OCI-LY7 (cell line): ENCODE data around the gene FBXW11. TPM values are rescaled to one million over a fixed set of nuclear protein-coding genes. Genes with fewer than 3 reads are reported as not detected.
A peak's percentile ranks its signal among the peaks of the same experiment; 100 is the strongest.

Source experiments
- BruUV-seq: library from RNA; stranded (reverse); fragments of 400-500 nt; replicated peaks from 2 replicates; lab custom pipeline; 2021; lab: Mats Ljungman, UMichigan
- CTCF ChIA-PET: fragments of 300-600 bp; sonication (Branson Sonifier 250); formaldehyde crosslinking; loops from one replicate; lab custom pipeline; 2022; ENCODE audit warnings: antibody characterized with exemption; ENCODE audit not compliant: unreplicated experiment; lab: Charles Lee
- POLR2A ChIA-PET: fragments of 300-600 bp; sonication (Branson Sonifier 250); formaldehyde crosslinking; loops from one replicate; lab custom pipeline; 2022; ENCODE audit warnings: antibody characterized with exemption; lab: Charles Lee
- DNase-seq: peaks from one replicate; pipeline ENCODE4 v3.0.0-alpha.2; 2015; ENCODE audit warnings: low spot score
- H2AFZ ChIP-seq: fragments of 200-600 bp; sonication (generic), shearing (Covaris generic); 2 replicates; pipeline ENCODE4 v1.6.1; 2014; ENCODE audit warnings: mild to moderate bottlenecking, antibody characterized with exemption, low read length, moderate library complexity
- H3K27ac ChIP-seq: fragments of 200-600 bp; sonication (generic); 2 replicates; pipeline ENCODE4 v1.5.1; 2014; ENCODE audit warnings: mixed run types, low read depth, mild to moderate bottlenecking, moderate library complexity, low read length, inconsistent platforms; ENCODE audit not compliant: poor library complexity, severe bottlenecking
- H3K36me3 ChIP-seq: fragments of 200-600 bp; sonication (generic); 2 replicates; pipeline ENCODE4 v1.6.1; 2014; ENCODE audit warnings: mild to moderate bottlenecking, antibody characterized with exemption, low read length, moderate library complexity, mixed read lengths; ENCODE audit not compliant: insufficient read depth
- H3K4me1 ChIP-seq: fragments of 200-600 bp; sonication (generic); 2 replicates; pipeline ENCODE4 v1.5.1; 2014; ENCODE audit warnings: mild to moderate bottlenecking, low read length; ENCODE audit not compliant: insufficient read depth, poor library complexity, severe bottlenecking
- H3K4me2 ChIP-seq: fragments of 200-600 bp; sonication (generic); 2 replicates; pipeline ENCODE4 v1.6.1; 2014; ENCODE audit warnings: mild to moderate bottlenecking, low read length
- H3K4me3 ChIP-seq: fragments of 200-600 bp; sonication (generic); 2 replicates; pipeline ENCODE4 v1.5.1; 2014; ENCODE audit warnings: mild to moderate bottlenecking, low read depth, low read length; ENCODE audit not compliant: poor library complexity, severe bottlenecking
- H3K79me2 ChIP-seq: fragments of 200-600 bp; sonication (generic); 2 replicates; pipeline ENCODE4 v1.6.1; 2016; ENCODE audit warnings: low read depth, mild to moderate bottlenecking, low read length, moderate library complexity, mixed read lengths; ENCODE audit not compliant: insufficient read depth
- H3K9me2 ChIP-seq: fragments of 200-600 bp; sonication (generic); 2 replicates; pipeline ENCODE4 v1.6.1; 2016; ENCODE audit warnings: mild to moderate bottlenecking, low read length, mixed read lengths; ENCODE audit not compliant: insufficient read depth
- H3K9me3 ChIP-seq: fragments of 200-600 bp; sonication (generic); 2 replicates; pipeline ENCODE4 v1.6.1; 2014; ENCODE audit warnings: mild to moderate bottlenecking, mixed run types, low read length, mixed read lengths
- H4K20me1 ChIP-seq: fragments of 200-600 bp; sonication (generic); 2 replicates; pipeline ENCODE4 v1.6.1; 2014; ENCODE audit warnings: mild to moderate bottlenecking, antibody characterized with exemption, low read length, moderate library complexity, mixed read lengths; ENCODE audit not compliant: insufficient read depth
- EZH2phosphoT487 ChIP-seq: fragments of 200-600 bp; sonication (generic); IDR thresholded peaks from 2 replicates; pipeline ENCODE4 v1.6.1; 2018; ENCODE audit warnings: low read depth, borderline replicate concordance, mild to moderate bottlenecking, mixed run types, antibody characterized with exemption, low read length, moderate library complexity, mixed read lengths
- intact Hi-C: fragments of 100-400 bp; cut with micrococcal nuclease; formaldehyde crosslinking; loops from one replicate; pipeline ENCODE4 v1.10.0; 2022; ENCODE audit not compliant: unreplicated experiment
- total RNA-seq, 2 experiments: library from RNA; depleted of rRNA in 1 of 2; stranded (reverse); fragments of >200 nt in 1 of 2; shearing (Covaris generic) in 1 of 2; gene quantifications; 2 replicates each; pipeline ENCODE4 v1.2.3, GENCODE V29; 2014 to 2022
- TF ChIP-seq, protein P1 (sequence below): fragments of 200-600 bp; sonication (generic); conservative IDR thresholded peaks from 2 replicates; pipeline ENCODE4 v1.5.1; 2014; ENCODE audit warnings: mild to moderate bottlenecking, antibody characterized with exemption, low read length, moderate library complexity, mixed read lengths

Gene FBXW11
- total RNA-seq, 2 experiments from 2014 or later = 33.0 to 51.5 TPM

DNA sequence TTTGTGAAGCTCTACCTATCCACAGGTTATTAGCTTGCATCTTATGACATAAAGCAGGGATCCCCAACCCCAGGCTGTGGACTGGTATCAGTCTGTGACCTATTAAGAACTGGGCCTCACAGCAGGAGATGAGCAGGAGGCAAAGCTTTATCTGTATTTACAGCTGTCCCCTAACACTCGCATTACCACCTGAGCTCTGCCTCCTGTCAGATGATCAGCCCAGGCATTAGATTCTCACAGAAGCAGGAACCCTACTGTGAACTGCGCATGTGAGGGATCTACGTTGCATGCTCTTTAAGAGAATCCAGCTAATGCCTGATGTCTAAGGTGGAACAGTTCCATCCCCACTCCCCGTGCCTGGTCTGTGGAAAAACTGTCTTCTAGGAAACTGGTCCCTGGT lies 19.7 kb downstream of the FBXW11 start:
- no peaks in the 10 kb centered on the region for H4K20me1 ChIP-seq
- TF ChIP-seq EZH2phosphoT487 = no peak
- TF ChIP-seq, protein P1, sequence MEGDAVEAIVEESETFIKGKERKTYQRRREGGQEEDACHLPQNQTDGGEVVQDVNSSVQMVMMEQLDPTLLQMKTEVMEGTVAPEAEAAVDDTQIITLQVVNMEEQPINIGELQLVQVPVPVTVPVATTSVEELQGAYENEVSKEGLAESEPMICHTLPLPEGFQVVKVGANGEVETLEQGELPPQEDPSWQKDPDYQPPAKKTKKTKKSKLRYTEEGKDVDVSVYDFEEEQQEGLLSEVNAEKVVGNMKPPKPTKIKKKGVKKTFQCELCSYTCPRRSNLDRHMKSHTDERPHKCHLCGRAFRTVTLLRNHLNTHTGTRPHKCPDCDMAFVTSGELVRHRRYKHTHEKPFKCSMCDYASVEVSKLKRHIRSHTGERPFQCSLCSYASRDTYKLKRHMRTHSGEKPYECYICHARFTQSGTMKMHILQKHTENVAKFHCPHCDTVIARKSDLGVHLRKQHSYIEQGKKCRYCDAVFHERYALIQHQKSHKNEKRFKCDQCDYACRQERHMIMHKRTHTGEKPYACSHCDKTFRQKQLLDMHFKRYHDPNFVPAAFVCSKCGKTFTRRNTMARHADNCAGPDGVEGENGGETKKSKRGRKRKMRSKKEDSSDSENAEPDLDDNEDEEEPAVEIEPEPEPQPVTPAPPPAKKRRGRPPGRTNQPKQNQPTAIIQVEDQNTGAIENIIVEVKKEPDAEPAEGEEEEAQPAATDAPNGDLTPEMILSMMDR = no peak
- no TSS peak for BruUV-seq
- H3K79me2 ChIP-seq = peaks cover 73% of the 10 kb centered on the region
- peaks cover 53% of the 10 kb centered on the region for H3K36me3 ChIP-seq
- no peak overlapping the region for H2AFZ ChIP-seq
- H3K9me3 ChIP-seq = no peaks in the 10 kb centered on the region
- H3K4me3 ChIP-seq = no peak overlapping the region
- no peak for DNase-seq
- POLR2A ChIA-PET = interaction anchor here (1.0 to 2.5 kb wide), 5 partner anchors 11 to 20 kb away, joined by 3 to 12 read pairs (median 3); partner anchors contain the start of gene FBXW11
- H3K9me2 ChIP-seq = no peaks in the 10 kb centered on the region
- H3K4me1 ChIP-seq = peaks cover 29% of the 10 kb centered on the region
- H3K4me2 ChIP-seq = no peak overlapping the region
- CTCF ChIA-PET = no interaction called here
- no peak overlapping the region for H3K27ac ChIP-seq
- intact Hi-C loops = no loop called here

DNA sequence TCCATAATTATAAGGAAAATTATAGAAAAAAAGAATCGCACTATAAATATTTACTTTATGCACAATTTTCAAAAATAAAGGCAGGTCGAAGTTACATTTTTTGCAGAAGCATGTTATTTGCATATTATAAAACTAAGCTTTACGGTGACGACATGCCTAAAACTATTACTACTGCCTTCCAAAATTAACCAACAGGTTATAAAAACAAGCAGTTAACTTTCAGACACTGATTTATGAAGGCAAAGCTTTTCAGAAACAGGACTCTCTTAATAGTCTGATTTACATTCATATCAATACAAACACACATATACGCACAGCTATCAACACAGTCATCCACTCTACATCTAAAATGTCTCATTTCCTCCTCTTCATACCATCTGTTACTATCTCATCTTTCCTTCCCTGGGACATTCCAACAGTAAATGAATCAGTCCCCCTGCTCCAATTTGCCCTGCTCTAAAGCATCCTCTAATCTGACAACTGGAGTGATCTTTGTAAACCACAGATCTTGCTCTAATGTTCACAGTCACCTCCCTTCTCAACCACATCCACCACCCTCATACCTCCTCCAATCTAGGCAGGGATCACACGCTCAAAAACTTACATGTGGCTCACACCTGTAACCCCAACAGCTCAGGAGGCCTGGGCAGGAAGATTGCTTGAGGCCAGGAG lies 21.6 kb downstream of the FBXW11 start:
- H3K27ac ChIP-seq = no peak overlapping the region
- no peaks in the 10 kb centered on the region for H4K20me1 ChIP-seq
- 0 out of 2 replicates have a peak overlapping the region, but pooled peaks have one; percentile 13 for H3K4me2 ChIP-seq
- H2AFZ ChIP-seq = no peak overlapping the region
- peaks cover 19% of the 10 kb centered on the region for H3K9me3 ChIP-seq
- intact Hi-C loops = no loop called here
- H3K9me2 ChIP-seq = no peaks in the 10 kb centered on the region
- no peak for DNase-seq
- H3K4me1 ChIP-seq = peaks cover 22% of the 10 kb centered on the region
- ChIA-PET CTCF (no interaction called here), POLR2A (interaction anchor here (0.6 to 3.1 kb wide), 15 partner anchors 9 to 230 kb away, joined by 3 to 18 read pairs (median 4); partner anchors contain the start of gene FBXW11)
- H3K4me3 ChIP-seq = no peak overlapping the region
- peaks cover 55% of the 10 kb centered on the region for H3K36me3 ChIP-seq
- no TSS peak for BruUV-seq
- peaks cover 76% of the 10 kb centered on the region; the same call in 1 of the 2 replicates for H3K79me2 ChIP-seq
- no peak for TF ChIP-seq EZH2phosphoT487
- TF ChIP-seq, protein P1 = no peak

DNA sequence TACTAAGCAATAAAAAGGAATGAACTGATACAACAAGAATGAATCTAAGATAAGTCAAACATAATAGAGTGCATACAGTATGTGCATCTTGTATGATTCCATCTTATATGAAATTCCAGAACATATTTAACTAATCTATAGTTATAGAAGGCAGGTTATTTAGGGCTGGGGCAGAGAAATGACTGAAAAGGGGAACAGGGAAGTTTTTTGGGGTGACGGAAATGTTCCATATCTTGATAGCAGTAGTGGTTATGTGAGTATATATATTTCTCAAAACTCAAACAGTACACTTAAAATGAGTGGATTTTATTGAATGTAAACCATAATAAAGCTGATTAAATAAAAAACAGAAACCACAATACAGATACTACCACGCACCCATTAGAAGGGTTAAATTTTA lies 24.6 kb downstream of the FBXW11 start:
- no peak for DNase-seq
- intact Hi-C loops = no loop called here
- ChIA-PET CTCF (no interaction called here), POLR2A (interaction anchor here (0.5 to 1.3 kb wide), 3 partner anchors 9 to 25 kb away, joined by 3 to 4 read pairs (median 4); no protein-coding TSS in a partner anchor)
- Histone ChIP-seq H3K4me2 (no peak overlapping the region), H3K79me2 (peaks cover 86% of the 10 kb centered on the region), H3K4me3 (no peak overlapping the region), H3K27ac (no peak overlapping the region), H3K36me3 (peaks cover 52% of the 10 kb centered on the region), H2AFZ (no peak overlapping the region), H3K4me1 (peaks cover 36% of the 10 kb centered on the region), H3K9me2 (no peaks in the 10 kb centered on the region), H3K9me3 (peaks cover 30% of the 10 kb centered on the region), H4K20me1 (no peaks in the 10 kb centered on the region)
- no TSS peak for BruUV-seq
- no peak for TF ChIP-seq EZH2phosphoT487
- TF ChIP-seq, protein P1 = no peak
